ENCODE results near the gene MZT2A. TPM values are rescaled to one million over a fixed set of nuclear protein-coding genes. Genes with fewer than 3 reads are reported as not detected.
A peak's percentile ranks its signal among the peaks of the same experiment; 100 is the strongest.
"Not testable (repeated sequence)": the region's sequence is repeated elsewhere in the genome, so short reads cannot be mapped to it uniquely, and the experiment has no call there.

Gene MZT2A
- polyA plus RNA-seq, 3 donors, result 11.1 to 26.0 (median 13.6) TPM

DNA sequence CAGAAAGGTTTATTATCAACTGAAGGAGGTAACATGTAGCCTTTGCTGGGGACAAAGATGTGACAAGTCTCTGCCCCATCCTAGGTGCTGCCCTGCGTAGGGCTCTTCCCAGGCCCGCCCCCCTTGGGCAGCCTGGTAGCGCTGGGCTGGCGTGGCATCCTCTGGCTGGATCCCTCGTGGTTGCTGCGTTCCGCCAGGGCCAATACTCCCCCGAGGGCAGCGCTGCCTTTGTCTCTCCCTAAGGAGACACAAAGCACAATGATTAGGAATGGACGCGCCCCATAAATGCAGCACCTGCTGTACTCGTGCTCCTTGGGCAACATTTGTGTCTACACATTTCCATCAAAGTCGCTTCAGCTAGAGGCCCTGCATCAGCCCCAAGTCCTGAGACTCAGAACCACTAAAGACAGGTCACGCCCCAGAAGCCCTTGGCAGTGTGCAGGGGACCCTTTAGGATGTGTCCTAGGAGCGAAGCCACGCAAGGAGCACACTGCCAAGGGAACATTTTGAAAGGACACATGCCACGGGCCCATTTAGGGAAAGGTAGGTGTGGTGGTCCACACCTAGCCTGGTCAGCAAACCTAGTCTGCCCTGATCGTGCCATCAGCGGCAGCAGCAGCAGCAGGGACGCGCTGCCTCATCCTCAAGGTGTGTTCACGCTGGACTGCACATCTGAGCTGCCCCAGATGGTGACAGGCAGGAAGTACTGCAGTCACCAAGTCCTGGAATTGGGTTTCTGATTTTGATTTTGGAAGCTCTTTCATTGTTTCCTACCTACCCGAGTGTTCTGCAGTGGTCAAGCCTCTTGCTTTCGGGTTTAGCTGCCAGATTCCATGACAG, 8.0 kb downstream of the MZT2A start:
- DNase-seq; H3K9ac ChIP-seq (ENCODE audit: insufficient read depth, low read length, poor library complexity, severe bottlenecking); H3K36me3 ChIP-seq (replicated peaks in 1 of 2; ENCODE audit: control insufficient read depth in 1 of 2, insufficient read depth in 2 of 2, low read length in 2 of 2); H3K79me2 ChIP-seq (ENCODE audit: insufficient read depth, low read length); H3K27me3 ChIP-seq (ENCODE audit: control insufficient read depth in 2 of 2, insufficient read depth in 2 of 2, low read length in 2 of 2); H3K27ac ChIP-seq (ENCODE audit: low read depth in 1 of 2, low read length in 2 of 2); H3K4me2 ChIP-seq (replicated peaks; ENCODE audit: extremely low read depth, low read length, poor library complexity, severe bottlenecking); H3K4me3 ChIP-seq (replicated peaks in 1 of 3; ENCODE audit: low read depth in 2 of 3, low read length in 3 of 3); H3K4me1 ChIP-seq (ENCODE audit: control insufficient read depth in 1 of 2, insufficient read depth in 2 of 2, low read length in 2 of 2); H3K27me3 Mint-ChIP-seq (ENCODE audit: low read depth in 3 of 3); H3K4me1 Mint-ChIP-seq; H3K27ac Mint-ChIP-seq; H4K20me1 ChIP-seq (ENCODE audit: insufficient read depth, low read length); intact Hi-C loops (cut with micrococcal nuclease); H3K9me3 ChIP-seq (replicated peaks in 1 of 2; ENCODE audit: control insufficient read depth in 1 of 2, insufficient read depth in 1 of 2, low read length in 2 of 2); H3K9me3 Mint-ChIP-seq; H2AFZ ChIP-seq (ENCODE audit: insufficient read depth, low read depth, low read length, poor library complexity, severe bottlenecking); H3K4me3 Mint-ChIP-seq: not testable (repeated sequence)
- H3K36me3 Mint-ChIP-seq, result peaks cover 14% of the 10 kb centered on the region in 2 donors
- WGBS (ENCODE audit: insufficient coverage), result 93% methylated on average over 17 of the region's 24 CpGs

DNA sequence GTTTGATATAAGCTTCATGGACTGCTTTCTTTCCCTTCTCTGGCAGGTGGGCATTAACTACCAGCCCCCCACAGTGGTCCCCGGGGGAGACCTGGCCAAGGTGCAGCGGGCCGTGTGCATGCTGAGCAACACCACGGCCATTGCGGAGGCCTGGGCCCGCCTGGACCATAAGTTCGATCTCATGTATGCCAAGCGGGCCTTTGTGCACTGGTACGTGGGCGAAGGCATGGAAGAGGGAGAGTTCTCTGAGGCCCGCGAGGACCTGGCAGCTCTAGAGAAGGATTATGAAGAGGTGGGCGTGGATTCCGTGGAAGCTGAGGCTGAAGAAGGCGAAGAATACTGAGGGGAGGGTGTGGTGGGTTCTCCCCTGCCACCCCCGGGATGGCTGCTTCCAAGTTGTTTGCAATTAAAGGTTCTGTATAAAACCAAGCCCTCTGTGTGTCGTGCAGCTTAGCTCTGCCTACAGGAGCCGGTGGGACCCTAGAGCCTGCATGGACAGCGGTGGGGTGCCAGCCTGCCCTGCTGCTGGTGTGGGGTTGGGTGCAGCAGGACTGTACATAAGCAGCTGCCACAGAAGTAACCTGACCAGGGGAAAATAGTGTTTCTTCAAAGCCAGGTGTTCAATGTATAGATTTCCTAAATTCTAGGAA, 9.6 kb downstream of the MZT2A start:
- H3K4me3 ChIP-seq (replicated peaks in 1 of 3; ENCODE audit: low read depth in 2 of 3, low read length in 3 of 3); H3K27me3 Mint-ChIP-seq (ENCODE audit: low read depth in 3 of 3); intact Hi-C loops (cut with micrococcal nuclease); H3K27me3 ChIP-seq (ENCODE audit: control insufficient read depth in 2 of 2, insufficient read depth in 2 of 2, low read length in 2 of 2); H3K9me3 Mint-ChIP-seq; DNase-seq; H2AFZ ChIP-seq (ENCODE audit: insufficient read depth, low read depth, low read length, poor library complexity, severe bottlenecking); H3K4me3 Mint-ChIP-seq; H3K4me1 ChIP-seq (ENCODE audit: control insufficient read depth in 1 of 2, insufficient read depth in 2 of 2, low read length in 2 of 2); H3K9ac ChIP-seq (ENCODE audit: insufficient read depth, low read length, poor library complexity, severe bottlenecking); H4K20me1 ChIP-seq (ENCODE audit: insufficient read depth, low read length); H3K36me3 ChIP-seq (replicated peaks in 1 of 2; ENCODE audit: control insufficient read depth in 1 of 2, insufficient read depth in 2 of 2, low read length in 2 of 2); H3K4me1 Mint-ChIP-seq; H3K4me2 ChIP-seq (replicated peaks; ENCODE audit: extremely low read depth, low read length, poor library complexity, severe bottlenecking); H3K27ac Mint-ChIP-seq; H3K27ac ChIP-seq (ENCODE audit: low read depth in 1 of 2, low read length in 2 of 2); H3K9me3 ChIP-seq (replicated peaks in 1 of 2; ENCODE audit: control insufficient read depth in 1 of 2, insufficient read depth in 1 of 2, low read length in 2 of 2); H3K79me2 ChIP-seq (ENCODE audit: insufficient read depth, low read length): not testable (repeated sequence)
- H3K36me3 Mint-ChIP-seq, result peaks cover 9 to 14% of the 10 kb centered on the region in 2 donors
- WGBS (ENCODE audit: insufficient coverage), result 98% methylated on average over 7 of the region's 19 CpGs

DNA sequence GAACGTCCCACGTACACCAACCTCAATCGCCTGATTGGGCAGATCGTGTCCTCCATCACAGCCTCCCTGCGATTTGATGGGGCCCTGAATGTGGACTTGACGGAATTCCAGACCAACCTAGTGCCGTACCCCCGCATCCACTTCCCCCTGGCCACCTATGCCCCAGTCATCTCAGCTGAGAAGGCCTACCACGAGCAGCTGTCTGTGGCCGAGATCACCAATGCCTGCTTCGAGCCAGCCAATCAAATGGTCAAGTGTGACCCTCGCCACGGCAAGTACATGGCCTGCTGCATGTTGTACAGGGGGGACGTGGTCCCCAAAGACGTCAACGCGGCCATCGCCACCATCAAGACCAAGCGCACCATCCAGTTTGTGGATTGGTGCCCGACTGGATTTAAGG, 11.8 kb downstream of the MZT2A start:
- H3K27ac ChIP-seq (ENCODE audit: low read depth in 1 of 2, low read length in 2 of 2); H3K4me3 Mint-ChIP-seq; H2AFZ ChIP-seq (ENCODE audit: insufficient read depth, low read depth, low read length, poor library complexity, severe bottlenecking); H3K4me1 ChIP-seq (ENCODE audit: control insufficient read depth in 1 of 2, insufficient read depth in 2 of 2, low read length in 2 of 2); DNase-seq; H3K4me2 ChIP-seq (replicated peaks; ENCODE audit: extremely low read depth, low read length, poor library complexity, severe bottlenecking); H3K4me3 ChIP-seq (replicated peaks in 1 of 3; ENCODE audit: low read depth in 2 of 3, low read length in 3 of 3); H3K27me3 ChIP-seq (ENCODE audit: control insufficient read depth in 2 of 2, insufficient read depth in 2 of 2, low read length in 2 of 2); intact Hi-C loops (cut with micrococcal nuclease); H3K9ac ChIP-seq (ENCODE audit: insufficient read depth, low read length, poor library complexity, severe bottlenecking); H3K4me1 Mint-ChIP-seq; H3K79me2 ChIP-seq (ENCODE audit: insufficient read depth, low read length); H3K36me3 ChIP-seq (replicated peaks in 1 of 2; ENCODE audit: control insufficient read depth in 1 of 2, insufficient read depth in 2 of 2, low read length in 2 of 2); H3K27me3 Mint-ChIP-seq (ENCODE audit: low read depth in 3 of 3); H4K20me1 ChIP-seq (ENCODE audit: insufficient read depth, low read length): not testable (repeated sequence)
- Mint-ChIP-seq H3K9me3 (peaks cover 3 to 17% (median 12%) of the 10 kb centered on the region in 7 donors), H3K36me3 (peaks cover 5 to 24% of the 10 kb centered on the region in 2 donors), H3K27ac (peak overlapping the region in 1 of 7 donors; percentile 60)
- peaks cover 0 to 15% of the 10 kb centered on the region in 2 donors for H3K9me3 ChIP-seq (replicated peaks in 1 of 2; ENCODE audit: control insufficient read depth in 1 of 2, insufficient read depth in 1 of 2, low read length in 2 of 2)
- WGBS (ENCODE audit: insufficient coverage), result 100% methylated on average over 7 of the region's 20 CpGs

DNA sequence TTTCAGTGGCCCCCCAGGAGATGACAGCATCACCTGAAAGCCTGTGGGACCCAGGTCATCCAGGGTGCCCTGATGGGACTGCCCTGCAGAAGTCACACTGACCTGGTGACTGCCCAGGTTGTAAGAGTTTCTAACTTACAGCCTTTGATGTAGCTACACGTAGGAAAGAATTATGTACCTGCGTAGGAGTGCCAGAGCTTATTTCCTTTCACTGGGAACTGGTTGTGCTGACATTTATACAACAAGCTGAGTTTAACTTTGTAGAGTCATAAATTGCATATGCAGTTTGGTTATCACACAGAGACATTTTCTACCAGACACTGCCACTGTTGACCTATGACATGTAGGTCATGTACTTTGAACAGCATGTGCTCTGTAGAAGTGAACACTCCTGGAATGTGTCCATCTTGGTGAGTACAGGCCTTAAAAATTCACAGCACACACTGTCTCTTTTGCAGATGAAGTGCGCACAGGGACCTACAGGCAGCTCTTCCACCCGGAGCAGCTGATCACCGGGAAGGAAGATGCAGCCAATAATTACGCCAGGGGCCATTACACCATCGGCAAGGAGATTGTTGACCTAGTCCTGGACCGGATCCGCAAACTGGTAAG, 13.2 kb downstream of the MZT2A start:
- H3K79me2 ChIP-seq (ENCODE audit: insufficient read depth, low read length); DNase-seq; H2AFZ ChIP-seq (ENCODE audit: insufficient read depth, low read depth, low read length, poor library complexity, severe bottlenecking); H3K4me3 Mint-ChIP-seq; H3K36me3 ChIP-seq (replicated peaks in 1 of 2; ENCODE audit: control insufficient read depth in 1 of 2, insufficient read depth in 2 of 2, low read length in 2 of 2); H4K20me1 ChIP-seq (ENCODE audit: insufficient read depth, low read length); H3K4me1 Mint-ChIP-seq; H3K4me3 ChIP-seq (replicated peaks in 1 of 3; ENCODE audit: low read depth in 2 of 3, low read length in 3 of 3); H3K27me3 Mint-ChIP-seq (ENCODE audit: low read depth in 3 of 3); H3K4me2 ChIP-seq (replicated peaks; ENCODE audit: extremely low read depth, low read length, poor library complexity, severe bottlenecking); H3K9ac ChIP-seq (ENCODE audit: insufficient read depth, low read length, poor library complexity, severe bottlenecking); intact Hi-C loops (cut with micrococcal nuclease); H3K4me1 ChIP-seq (ENCODE audit: control insufficient read depth in 1 of 2, insufficient read depth in 2 of 2, low read length in 2 of 2); H3K27me3 ChIP-seq (ENCODE audit: control insufficient read depth in 2 of 2, insufficient read depth in 2 of 2, low read length in 2 of 2); H3K27ac ChIP-seq (ENCODE audit: low read depth in 1 of 2, low read length in 2 of 2); H3K27ac Mint-ChIP-seq: not testable (repeated sequence)
- Mint-ChIP-seq H3K9me3 (peaks cover 6 to 19% (median 12%) of the 10 kb centered on the region in 7 donors), H3K36me3 (peaks cover 5 to 24% of the 10 kb centered on the region in 2 donors)
- H3K9me3 ChIP-seq (replicated peaks in 1 of 2; ENCODE audit: control insufficient read depth in 1 of 2, insufficient read depth in 1 of 2, low read length in 2 of 2), result peaks cover 0 to 15% of the 10 kb centered on the region in 2 donors
- WGBS (ENCODE audit: insufficient coverage), result 94% methylated on average over 6 of the region's 9 CpGs
